HL-60 (cell line): ENCODE measurements around the gene GRIA1.

Source experiments
- DNase-seq, 2 experiments: peaks; one replicate each; pipeline ENCODE4 v3.0.0-alpha.2; 2010 to 2020; ENCODE audit warnings: low read depth in 1 of 2, low spot score in 1 of 2
- H3K27ac ChIP-seq: fragments of 250-450 bp; sonication (Bioruptor Pico); replicated peaks from 2 replicates; pipeline ENCODE4 v1.5.1; 2020; ENCODE audit warnings: mild to moderate bottlenecking, moderate library complexity
- H3K27me3 ChIP-seq: fragments of 250-450 bp; sonication (Bioruptor Pico); 2 replicates; pipeline ENCODE4 v1.5.1; 2021; ENCODE audit warnings: mild to moderate bottlenecking, moderate library complexity; ENCODE audit not compliant: insufficient read depth, poor library complexity, severe bottlenecking
- H3K4me3 ChIP-seq: replicated peaks from 2 replicates; pipeline ENCODE4 v1.5.1; 2011; ENCODE audit warnings: mild to moderate bottlenecking, control low read depth, low read length; ENCODE audit not compliant: insufficient read depth
- CTCF ChIP-seq: IDR thresholded peaks from one replicate; pipeline ENCODE4 v1.5.1; 2011; ENCODE audit warnings: low read length, control low read depth, inconsistent platforms; ENCODE audit not compliant: insufficient read depth
- GABPA ChIP-seq: IDR thresholded peaks from 2 replicates; pipeline ENCODE4 v1.6.1; 2012; ENCODE audit warnings: low read depth
- POLR2AphosphoS5 ChIP-seq: IDR thresholded peaks from 2 replicates; pipeline ENCODE4 v1.6.1; 2012; ENCODE audit warnings: low read depth
- REST ChIP-seq: IDR thresholded peaks from 2 replicates; pipeline ENCODE4 v1.6.1; 2012; ENCODE audit warnings: low read depth; ENCODE audit not compliant: insufficient replicate concordance
- SPI1 ChIP-seq: IDR thresholded peaks from 2 replicates; pipeline ENCODE4 v1.6.1; 2012; ENCODE audit warnings: low read depth, mild to moderate bottlenecking, borderline replicate concordance

The GRIA1 gene

GRCh38 chr5:153555420-153556114, 65.1 kb downstream of the GRIA1 start:
- Histone ChIP-seq H3K27me3 (no peaks in the 10 kb centered on the region), H3K4me3 (no peak overlapping the region), H3K27ac (no peak overlapping the region)
- TF ChIP-seq POLR2AphosphoS5 = no peak
- no peak for DNase-seq

- H3K27ac ChIP-seq = no peak overlapping the region
- H3K27me3 ChIP-seq = no peaks in the 10 kb centered on the region
- TF ChIP-seq REST (no peak), GABPA (no peak), POLR2AphosphoS5 (no peak), SPI1 (no peak), CTCF (no peak)
- no peak overlapping the region for H3K4me3 ChIP-seq
- no peak for DNase-seq
Observed at GRCh38 chr5:153558957-153559356, 68.5 kb downstream of the GRIA1 start.

GRCh38 chr5:153559926-153560325, 69.5 kb downstream of the GRIA1 start:
- no peaks in the 10 kb centered on the region for H3K27me3 ChIP-seq
- no peak overlapping the region for H3K4me3 ChIP-seq
- DNase-seq = no peak
- H3K27ac ChIP-seq = no peak overlapping the region
- TF ChIP-seq GABPA (no peak), SPI1 (no peak), CTCF (no peak), POLR2AphosphoS5 (no peak), REST (no peak)

- Histone ChIP-seq H3K4me3 (no peak overlapping the region), H3K27me3 (no peaks in the 10 kb centered on the region), H3K27ac (no peak overlapping the region)
- no peak for DNase-seq
- TF ChIP-seq REST = no peak
- TF ChIP-seq CTCF = no peak
- TF ChIP-seq GABPA = no peak
- TF ChIP-seq SPI1 = no peak
- no peak for TF ChIP-seq POLR2AphosphoS5
Observed at GRCh38 chr5:153562189-153562588, 71.7 kb downstream of the GRIA1 start.
